HG02759 (cell line): ENCODE results near the gene SCN8A.

Source experiments
- ATAC-seq: cut with Tn5 transposase; IDR thresholded peaks from one replicate; pipeline ENCODE4 v1.9.1; 2021; ENCODE audit warnings: mild to moderate bottlenecking, moderate library complexity; ENCODE audit not compliant: unreplicated experiment

SCN8A gene

GRCh38 chr12:51702587-51702986, 111.6 kb downstream of the SCN8A start:
- ATAC-seq = no peak

GRCh38 chr12:51705450-51705849, 114.4 kb downstream of the SCN8A start:
- no peak for ATAC-seq

GRCh38 chr12:51706206-51706605, 115.2 kb downstream of the SCN8A start:
- ATAC-seq = no peak

- no peak for ATAC-seq
Observed at GRCh38 chr12:51714666-51715065, 123.6 kb downstream of the SCN8A start.

GRCh38 chr12:51717326-51717925, 126.4 kb downstream of the SCN8A start:
- no peak for ATAC-seq

GRCh38 chr12:51721282-51721940, 130.4 kb downstream of the SCN8A start:
- no peak for ATAC-seq

- ATAC-seq = no peak
Observed at GRCh38 chr12:51722431-51722830, 131.4 kb downstream of the SCN8A start.

GRCh38 chr12:51726161-51726560, 135.1 kb downstream of the SCN8A start:
- ATAC-seq = no peak

- ATAC-seq = no peak
Observed at GRCh38 chr12:51726931-51727330, 135.9 kb downstream of the SCN8A start.

- no peak for ATAC-seq
Observed at GRCh38 chr12:51729331-51729730, 138.3 kb downstream of the SCN8A start.

- no peak for ATAC-seq
Observed at GRCh38 chr12:51730745-51731144, 139.7 kb downstream of the SCN8A start.

- no peak for ATAC-seq
Observed at GRCh38 chr12:51740536-51740935, 149.5 kb downstream of the SCN8A start.

GRCh38 chr12:51744235-51744634, 153.2 kb downstream of the SCN8A start:
- ATAC-seq = no peak

GRCh38 chr12:51744957-51745356, 153.9 kb downstream of the SCN8A start:
- no peak for ATAC-seq

- no peak for ATAC-seq
Observed at GRCh38 chr12:51746416-51746815, 155.4 kb downstream of the SCN8A start.

- ATAC-seq = no peak
Observed at GRCh38 chr12:51748235-51748634, 157.2 kb downstream of the SCN8A start.

GRCh38 chr12:51749206-51749985, 158.4 kb downstream of the SCN8A start:
- ATAC-seq = no peak

- ATAC-seq = no peak
Observed at GRCh38 chr12:51749986-51750317, 158.9 kb downstream of the SCN8A start.

- ATAC-seq = no peak
Observed at GRCh38 chr12:51751661-51752060, 160.6 kb downstream of the SCN8A start.

GRCh38 chr12:51752234-51752889, 161.3 kb downstream of the SCN8A start:
- no peak for ATAC-seq

- ATAC-seq = no peak
Observed at GRCh38 chr12:51753980-51754675, 163.1 kb downstream of the SCN8A start.
